ENCODE results near the gene ZNF45.
A peak's percentile ranks its signal among the peaks of the same experiment; 100 is the strongest.
"Not testable (repeated sequence)": the region's sequence is repeated elsewhere in the genome, so short reads cannot be mapped to it uniquely, and the experiment has no call there.

ZNF45 gene

GRCh38 chr19:43923875-43924274 is 11.2 kb downstream of the ZNF45 start:
- no peak overlapping the region for H3K4me3 ChIP-seq (ENCODE audit: low read depth, low read length)

DNA sequence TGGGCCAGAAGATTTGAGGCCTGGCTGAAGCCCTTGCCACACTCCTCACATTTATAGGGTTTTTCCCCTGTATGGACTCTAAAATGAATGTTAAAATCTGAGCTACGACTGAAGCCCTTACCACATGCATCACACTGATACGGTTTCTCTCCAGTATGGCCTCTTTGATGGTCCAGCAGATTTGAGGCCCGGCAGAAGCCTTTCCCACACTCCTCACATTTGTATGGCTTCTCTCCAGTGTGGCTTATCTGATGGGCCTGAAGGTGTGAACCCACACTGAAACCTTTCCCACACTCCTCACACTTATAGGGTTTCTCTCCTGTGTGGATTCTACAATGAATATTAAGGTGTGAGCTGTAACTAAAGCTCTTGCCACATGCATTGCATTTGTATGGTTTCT is 21.0 kb downstream of the ZNF45 start:
- DNase-seq (ENCODE audit: low read depth): no peak

More at GRCh38 chr19:43923875-43924274, 11.2 kb downstream of the ZNF45 start:
- no peak for DNase-seq (ENCODE audit: low read depth)

GRCh38 chr19:43913383-43913782 is 21.7 kb downstream of the ZNF45 start:
- H3K4me3 ChIP-seq (ENCODE audit: low read depth, low read length): no peak overlapping the region
- no peak for DNase-seq (ENCODE audit: low read depth)

More for the DNA sequence above, 21.0 kb downstream of the ZNF45 start:
- H3K4me3 ChIP-seq (ENCODE audit: low read depth, low read length): no peak overlapping the region

DNA sequence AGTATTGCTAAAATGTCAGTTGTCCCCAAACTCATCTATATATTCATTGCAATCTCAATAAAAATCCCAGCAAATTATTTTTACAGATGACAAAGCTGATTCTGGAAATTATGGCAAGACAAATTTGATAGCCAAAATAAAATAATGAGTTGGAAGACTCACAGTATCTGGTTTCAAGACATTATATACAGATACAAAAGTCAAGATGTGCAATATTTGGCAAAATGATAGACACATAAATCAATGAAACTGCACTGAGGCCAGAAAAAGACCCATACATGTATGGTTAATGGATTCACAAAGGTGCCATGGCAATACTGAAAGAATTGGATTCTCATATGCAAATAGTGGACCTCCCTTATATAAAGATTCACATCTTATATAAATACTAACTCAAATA is 24.2 kb downstream of the ZNF45 start:
- no peak overlapping the region for H3K4me3 ChIP-seq (ENCODE audit: low read depth, low read length)
- no peak for DNase-seq (ENCODE audit: low read depth)

GRCh38 chr19:43908659-43909058 is 26.4 kb downstream of the ZNF45 start:
- no peak overlapping the region for H3K4me3 ChIP-seq (ENCODE audit: low read depth, low read length)

DNA sequence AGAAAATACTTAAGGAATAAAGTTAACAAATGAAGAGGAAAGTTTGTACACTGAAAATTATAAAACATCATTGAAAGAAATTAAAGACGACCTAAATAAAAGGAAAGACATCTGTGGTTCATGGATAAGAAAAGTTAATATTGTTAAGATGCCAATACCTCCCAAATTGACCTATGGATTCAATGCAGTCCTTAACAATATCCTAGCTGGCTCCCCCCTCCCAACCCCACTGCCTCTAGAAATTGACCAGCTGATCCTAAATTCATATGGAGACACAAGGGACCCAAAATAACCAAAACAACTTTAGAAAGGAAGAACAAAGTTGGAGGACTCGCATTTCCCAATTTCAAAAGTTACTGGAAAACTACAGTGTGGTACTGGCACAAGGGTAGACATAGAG is 28.3 kb downstream of the ZNF45 start:
- DNase-seq (ENCODE audit: low read depth): no peak
- no peak overlapping the region for H3K4me3 ChIP-seq (ENCODE audit: low read depth, low read length)

More at GRCh38 chr19:43908659-43909058, 26.4 kb downstream of the ZNF45 start:
- no peak for DNase-seq (ENCODE audit: low read depth)

GRCh38 chr19:43905897-43906296 is 29.2 kb downstream of the ZNF45 start:
- DNase-seq (ENCODE audit: low read depth): no peak
- H3K4me3 ChIP-seq (ENCODE audit: low read depth, low read length): no peak overlapping the region

DNA sequence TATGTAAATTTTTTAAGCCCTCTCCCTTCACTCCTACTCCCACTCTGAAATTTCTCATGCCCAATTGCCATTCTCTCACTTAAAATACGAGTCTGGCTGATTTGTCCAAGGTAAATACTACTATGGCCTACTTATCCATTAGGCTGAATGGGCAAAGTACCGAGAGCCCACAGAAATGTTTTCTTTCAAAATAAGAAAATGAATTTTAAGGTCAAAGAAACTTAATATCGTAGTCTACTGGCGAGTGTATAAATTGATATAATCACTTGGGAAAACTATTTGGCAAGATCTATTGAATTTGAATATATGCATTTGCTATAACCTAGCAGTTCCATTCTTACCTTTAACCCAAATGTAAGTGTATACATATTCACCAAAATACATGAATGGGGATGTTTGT is 32.7 kb downstream of the ZNF45 start:
- H3K4me3 ChIP-seq (ENCODE audit: low read depth, low read length): peak overlapping the region; percentile 69
- no peak for DNase-seq (ENCODE audit: low read depth)

- peak overlapping the region; percentile 69 for H3K4me3 ChIP-seq (ENCODE audit: low read depth, low read length)
- DNase-seq (ENCODE audit: low read depth): peak; percentile 61
Observed at GRCh38 chr19:43901395-43902390, 33.4 kb downstream of the ZNF45 start.

- peak; percentile 7 for DNase-seq (ENCODE audit: low read depth)
- no peak overlapping the region for H3K4me3 ChIP-seq (ENCODE audit: low read depth, low read length)
Observed at GRCh38 chr19:43895727-43896308, 39.3 kb downstream of the ZNF45 start.

DNA sequence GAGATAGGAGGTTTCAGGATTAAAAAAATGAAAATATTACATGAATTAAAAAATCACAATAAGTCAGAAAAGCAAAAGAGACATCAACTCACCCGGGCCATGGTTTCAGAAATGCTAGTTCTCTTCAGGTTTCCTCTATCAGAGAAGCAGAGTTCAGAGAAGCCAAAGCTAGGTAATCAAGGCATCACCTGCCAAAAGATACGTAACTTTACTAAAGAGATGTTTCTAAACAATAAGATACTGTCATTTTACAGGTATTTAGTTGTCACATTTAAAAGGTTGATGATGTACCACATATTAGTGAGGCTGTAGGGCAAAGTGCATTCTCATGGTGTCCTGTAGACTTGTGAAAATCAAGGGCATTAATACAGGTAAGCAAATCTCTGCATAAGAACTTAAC is 51.2 kb downstream of the ZNF45 start, which contains the start of gene ZNF404:
Gene ZNF404 (minus strand): TSS at position 101 of the 400 bp plus-strand sequence.
- no peak within 1 kb of the TSS for H3K4me3 ChIP-seq (ENCODE audit: low read depth, low read length)
- no peak for DNase-seq (ENCODE audit: low read depth)

DNA sequence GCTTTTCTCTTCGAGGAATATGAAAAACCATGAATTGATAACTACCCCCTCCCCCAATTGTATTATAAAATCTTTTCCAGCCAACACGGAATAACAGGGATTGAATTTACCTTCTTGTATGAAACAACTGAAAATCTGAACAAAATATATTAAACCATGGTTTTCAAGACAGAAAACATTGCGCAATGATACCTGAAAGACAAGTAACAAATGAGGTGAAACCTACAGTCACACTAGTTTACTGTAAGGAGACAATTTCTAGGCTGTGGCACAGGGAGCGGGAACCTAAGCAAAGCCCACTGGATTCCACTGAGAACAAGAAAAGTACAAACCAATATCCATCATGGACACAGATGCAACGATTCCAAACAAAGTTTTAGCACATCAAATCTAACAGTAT is 54.6 kb downstream of the ZNF45 start:
- no peak for DNase-seq (ENCODE audit: low read depth)
- H3K4me3 ChIP-seq (ENCODE audit: low read depth, low read length): no peak overlapping the region

DNA sequence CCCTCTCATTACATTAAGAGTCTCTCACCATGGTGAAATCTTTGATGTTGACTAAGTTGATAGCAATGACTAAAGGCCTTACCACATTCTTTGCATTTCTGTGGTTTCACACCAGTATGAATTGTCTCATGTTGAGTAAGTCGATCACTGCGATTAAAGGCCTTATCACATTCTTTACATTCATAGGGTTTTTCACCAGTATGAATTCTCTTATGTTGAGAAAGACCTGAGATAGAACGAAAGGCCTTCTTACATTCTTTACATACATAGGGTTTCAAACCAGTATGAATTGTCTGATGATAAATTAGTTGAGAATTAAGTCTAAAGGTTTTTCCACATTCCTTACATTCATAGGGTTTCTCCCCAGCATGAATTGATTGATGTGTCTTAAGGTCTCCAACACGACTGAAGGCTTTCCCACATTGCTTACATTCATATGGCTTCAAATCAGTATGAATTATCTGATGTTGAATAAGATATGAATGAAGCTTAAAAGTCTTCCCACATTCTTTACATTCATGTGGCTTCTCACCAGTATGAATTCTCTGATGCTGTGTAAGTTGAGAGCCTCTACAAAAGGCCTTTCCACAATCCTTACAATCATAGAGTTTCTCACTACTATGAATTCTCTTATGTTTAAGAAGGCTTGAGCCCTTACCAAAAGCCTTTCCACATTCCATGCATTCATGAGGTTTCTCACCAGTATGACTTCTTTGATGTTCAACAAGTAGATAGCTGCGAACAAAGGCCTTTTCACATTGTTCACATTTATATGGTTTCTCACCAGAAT is 62.3 kb downstream of the ZNF45 start:
- no peak for DNase-seq (ENCODE audit: low read depth)
- no peak overlapping the region for H3K4me3 ChIP-seq (ENCODE audit: low read depth, low read length)

DNA sequence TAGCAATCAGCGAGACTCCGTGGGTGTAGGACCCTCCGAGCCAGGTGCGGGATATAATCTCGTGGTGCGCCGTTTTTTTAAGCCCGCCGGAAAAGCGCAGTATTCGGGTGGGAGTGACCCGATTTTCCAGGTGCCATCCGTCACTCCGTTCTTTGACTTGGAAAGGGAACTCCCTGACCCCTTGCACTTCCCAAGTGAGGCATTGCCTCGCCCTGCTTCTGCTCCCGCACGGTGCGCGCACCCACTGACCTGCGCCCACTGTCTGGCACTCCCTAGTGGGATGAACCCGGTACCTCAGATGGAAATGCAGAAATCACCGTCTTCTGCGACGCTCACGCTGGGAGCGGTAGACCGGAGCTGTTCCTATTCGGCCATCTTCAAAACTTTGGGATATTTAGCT is 68.2 kb downstream of the ZNF45 start:
- H3K4me3 ChIP-seq (ENCODE audit: low read depth, low read length): not testable (repeated sequence)

More for the DNA sequence above, 68.2 kb downstream of the ZNF45 start:
- not testable (repeated sequence) for DNase-seq (ENCODE audit: low read depth)
